Kidney (tissue), 14 donors: ENCODE results near the gene USP14. TPM values are rescaled to one million over a fixed set of nuclear protein-coding genes. Genes with fewer than 3 reads are reported as not detected.

Experiments
- DNase-seq, 5 donors: peaks; one replicate each; pipeline ENCODE4 v3.0.0-alpha.2; 2013 to 2020
- FAIRE-seq: peaks from 2 replicates; lab custom pipeline; 2012; peaks lifted over from hg19 to GRCh38; lab: Jason Lieb, UNC
- H3K27ac ChIP-seq, 2 donors: one replicate each; pipeline ENCODE4 v1.7.0; 2013; ENCODE audit warnings: low read depth in 2 of 2, low read length in 2 of 2, inconsistent platforms in 1 of 2
- H3K27me3 ChIP-seq: one replicate; pipeline ENCODE4 v1.7.1; 2013; ENCODE audit warnings: low read length, inconsistent platforms; ENCODE audit not compliant: control insufficient read depth, insufficient read depth
- H3K36me3 ChIP-seq, 3 donors: one replicate each; pipeline versions ENCODE4 v1.7.0 to v1.7.1; 2013; ENCODE audit warnings: low read length in 3 of 3, control low read depth in 1 of 3, inconsistent platforms in 1 of 3; ENCODE audit not compliant: insufficient read depth in 3 of 3, control insufficient read depth in 2 of 3
- H3K4me1 ChIP-seq, 3 donors: one replicate each; pipeline versions ENCODE4 v1.7.0 to v1.7.1; 2013; ENCODE audit warnings: low read length in 3 of 3, inconsistent platforms in 1 of 3, low read depth in 1 of 3; ENCODE audit not compliant: control insufficient read depth in 2 of 3, insufficient read depth in 2 of 3
- H3K4me3 ChIP-seq, 3 donors: one replicate each; pipeline versions ENCODE4 v1.7.0 to v1.8.1; 2013; ENCODE audit warnings: low read length in 3 of 3, control low read depth in 1 of 3, inconsistent platforms in 1 of 3
- H3K9ac ChIP-seq, 3 donors: one replicate each; pipeline versions ENCODE4 v1.7.0 to v1.7.1; 2013; ENCODE audit warnings: low read length in 3 of 3, control low read depth in 1 of 3, inconsistent platforms in 1 of 3
- H3K9me3 ChIP-seq, 3 donors: one replicate each; pipeline versions ENCODE4 v1.7.0 to v1.7.1; 2013; ENCODE audit warnings: low read length in 3 of 3, control low read depth in 1 of 3, inconsistent platforms in 1 of 3; ENCODE audit not compliant: control insufficient read depth in 2 of 3, insufficient read depth in 1 of 3
- CTCF ChIP-seq: IDR thresholded peaks from 3 replicates; pipeline ENCODE4 v1.5.1; 2012; ENCODE audit warnings: mild to moderate bottlenecking, moderate library complexity, borderline replicate concordance; ENCODE audit not compliant: insufficient read depth; ENCODE audit errors: extremely low read depth
- intact Hi-C: fragments of 100-400 bp; cut with DNase I; formaldehyde crosslinking; loops from one replicate; pipeline ENCODE4 v1.11.1; 2022
- polyA plus RNA-seq: library from polyadenylated mRNA; stranded (reverse); fragments of 350-450 nt; fragmentation: Illumina TruSeq; extraction: RNeasy Lipid Tissue Mini Kit (QIAGEN cat#74804); gene quantifications from one replicate; pipeline ENCODE4 v1.2.3, GENCODE V29; 2014; ENCODE audit warnings: low read depth, low replicate concordance; ENCODE audit not compliant: insufficient read depth
- total RNA-seq: library from RNA; stranded (reverse); fragmentation: NEBNext Ultra II Directional; extraction: Animal tissue kit (Norgen Biotek cat#: 25700); gene quantifications from one replicate; pipeline ENCODE4 v1.2.1, GENCODE V29; 2021
- donor health status: control.
- donor health status: control.
- donor health status: control.
- donor health status: control.
- donor health status: control.
- donor health status: DM: yes; HTN: yes; CAD: no.
- donor health status: Normal renal cell carcinoma (clear cell type).

USP14 gene
- total and polyA plus RNA-seq, 2 donors from 2014 or later, result 27.1 to 41.9 TPM

GRCh38 chr18:210075-210474 lies 51.7 kb downstream of the USP14 start:
- peaks cover 22 to 25% (median 24%) of the 10 kb centered on the region in 3 donors for H3K36me3 ChIP-seq
- FAIRE-seq (no peak), DNase-seq (no peak)
- no peaks in the 10 kb centered on the region for H3K27me3 ChIP-seq
- no peaks in the 10 kb centered on the region for H3K4me1 ChIP-seq
- no peak overlapping the region for H3K9ac ChIP-seq
- H3K4me3 ChIP-seq, result no peak overlapping the region
- intact Hi-C loops, result no loop called here
- no peaks in the 10 kb centered on the region for H3K9me3 ChIP-seq
- no peak for TF ChIP-seq CTCF
- no peak overlapping the region for H3K27ac ChIP-seq

- no peak for DNase-seq
- FAIRE-seq, result no peak
- no peak for TF ChIP-seq CTCF
- H3K4me3 ChIP-seq, result no peak overlapping the region
- intact Hi-C loops, result no loop called here
- H3K27me3 ChIP-seq, result no peaks in the 10 kb centered on the region
- no peak overlapping the region for H3K9ac ChIP-seq
- peaks cover 21 to 23% (median 22%) of the 10 kb centered on the region in 3 donors for H3K36me3 ChIP-seq
- no peaks in the 10 kb centered on the region for H3K4me1 ChIP-seq
- no peak overlapping the region for H3K27ac ChIP-seq
- no peaks in the 10 kb centered on the region for H3K9me3 ChIP-seq
Observed at GRCh38 chr18:210733-211132, 52.4 kb downstream of the USP14 start.

GRCh38 chr18:211582-211981 lies 53.2 kb downstream of the USP14 start:
- FAIRE-seq (no peak), DNase-seq (no peak)
- no peaks in the 10 kb centered on the region for H3K4me1 ChIP-seq
- TF ChIP-seq CTCF, result no peak
- peaks cover 13 to 20% (median 19%) of the 10 kb centered on the region in 3 donors for H3K36me3 ChIP-seq
- H3K27ac ChIP-seq, result no peak overlapping the region
- no peak overlapping the region for H3K4me3 ChIP-seq
- H3K9me3 ChIP-seq, result no peaks in the 10 kb centered on the region
- no peaks in the 10 kb centered on the region for H3K27me3 ChIP-seq
- H3K9ac ChIP-seq, result no peak overlapping the region
- intact Hi-C loops, result no loop called here

GRCh38 chr18:212780-213179 lies 54.4 kb downstream of the USP14 start:
- FAIRE-seq, result no peak
- no peak for DNase-seq
- Histone ChIP-seq H3K9ac (no peak overlapping the region), H3K9me3 (no peaks in the 10 kb centered on the region), H3K27ac (no peak overlapping the region), H3K4me1 (no peaks in the 10 kb centered on the region), H3K4me3 (no peak overlapping the region), H3K36me3 (peaks cover 19 to 27% (median 20%) of the 10 kb centered on the region in 3 donors), H3K27me3 (no peaks in the 10 kb centered on the region)
- no peak for TF ChIP-seq CTCF
- intact Hi-C loops, result no loop called here
